ENCODE results near the gene TREX2.
"Not testable (repeated sequence)": the region's sequence is repeated elsewhere in the genome, so short reads cannot be mapped to it uniquely, and the experiment has no call there.

TREX2 gene

GRCh38 chrX:153406903-153407302 lies 39.0 kb downstream of the TREX2 start:
- no peak for DNase-seq

GRCh38 chrX:153406011-153406410 lies 39.8 kb downstream of the TREX2 start:
- DNase-seq = no peak

- no peak for DNase-seq
Measured at GRCh38 chrX:153405426-153405825, 40.4 kb downstream of the TREX2 start.

GRCh38 chrX:153404333-153404732 lies 41.5 kb downstream of the TREX2 start:
- DNase-seq = not testable (repeated sequence)

- no peak for DNase-seq
Measured at GRCh38 chrX:153401133-153401764, 44.6 kb downstream of the TREX2 start, which contains the start of gene PNMA6E. Gene PNMA6E, minus strand, starts transcription at chrX:153401350. Its CDS starts 2,501 bp downstream, at chrX:153398849.

GRCh38 chrX:153400146-153401132 lies 45.4 kb downstream of the TREX2 start:
- no peak for DNase-seq

- no peak for DNase-seq
Measured at GRCh38 chrX:153398275-153398960, 47.4 kb downstream of the TREX2 start.

GRCh38 chrX:153397256-153397960 lies 48.4 kb downstream of the TREX2 start:
- no peak for DNase-seq

- no peak for DNase-seq
Measured at GRCh38 chrX:153396320-153397195, 49.3 kb downstream of the TREX2 start.

GRCh38 chrX:153395613-153396319 lies 50.1 kb downstream of the TREX2 start:
- no peak for DNase-seq

- DNase-seq = no peak
Measured at GRCh38 chrX:153394612-153395011, 51.2 kb downstream of the TREX2 start.
